SKM-1 (cell line): Measurements from ENCODE around the gene INAVA.

ENCODE experiments used
- DNase-seq: peaks from one replicate; lab custom pipeline; 2025; ENCODE audit not compliant: unreplicated experiment; lab: John Stamatoyannopoulos, UW

Gene INAVA

GRCh38 chr1:200875416-200875815, 19.3 kb upstream of the INAVA start:
- DNase-seq = no peak

- no peak for DNase-seq
Measured at GRCh38 chr1:200877010-200877409, 17.7 kb upstream of the INAVA start.

GRCh38 chr1:200877839-200878551, 16.7 kb upstream of the INAVA start:
- DNase-seq = no peak

GRCh38 chr1:200880212-200880611, 14.5 kb upstream of the INAVA start:
- DNase-seq = no peak

GRCh38 chr1:200883118-200883517, 11.6 kb upstream of the INAVA start:
- DNase-seq = no peak

GRCh38 chr1:200885623-200886402, 8.9 kb upstream of the INAVA start:
- no peak for DNase-seq

GRCh38 chr1:200886594-200886993, 8.1 kb upstream of the INAVA start:
- DNase-seq = no peak

- DNase-seq = no peak
Measured at GRCh38 chr1:200887036-200887435, 7.7 kb upstream of the INAVA start.

- no peak for DNase-seq
Measured at GRCh38 chr1:200887772-200888348, 6.8 kb upstream of the INAVA start.

GRCh38 chr1:200888349-200888838, 6.3 kb upstream of the INAVA start:
- peak; percentile 99 for DNase-seq

GRCh38 chr1:200889571-200889970, 5.1 kb upstream of the INAVA start:
- DNase-seq = no peak

GRCh38 chr1:200890027-200890426, 4.7 kb upstream of the INAVA start:
- DNase-seq = no peak

- DNase-seq = no peak
Measured at GRCh38 chr1:200890818-200891773, 3.6 kb upstream of the INAVA start.

GRCh38 chr1:200891774-200892157, 2.9 kb upstream of the INAVA start:
- DNase-seq = no peak

GRCh38 chr1:200892546-200892945, 2.2 kb upstream of the INAVA start:
- no peak for DNase-seq

- DNase-seq = no peak
Measured at GRCh38 chr1:200892958-200893357, 1.7 kb upstream of the INAVA start.

- no peak for DNase-seq
Measured at GRCh38 chr1:200893411-200893901, 1.2 kb upstream of the INAVA start.

- no peak for DNase-seq
Measured at GRCh38 chr1:200895443-200895789, 716 bp downstream of the INAVA start.

- DNase-seq = no peak
Measured at GRCh38 chr1:200895801-200896530, 1.3 kb downstream of the INAVA start.

- DNase-seq = peak; percentile 89
Measured at GRCh38 chr1:200896531-200897196, 2.0 kb downstream of the INAVA start.
